Endometrium (tissue), 2 donors: ENCODE results near the gene EHD1.

Experiments
- FAIRE-seq: peaks from 2 replicates; lab custom pipeline; 2012; peaks lifted over from hg19 to GRCh38; lab: Jason Lieb, UNC
- donor health status: control.
- donor health status: control.

Gene EHD1

GRCh38 chr11:64890522-64890939 is 12.1 kb upstream of the EHD1 start:
- FAIRE-seq: no peak

GRCh38 chr11:64888729-64889511 is 10.5 kb upstream of the EHD1 start:
- FAIRE-seq: no peak

GRCh38 chr11:64888406-64888728 is 9.9 kb upstream of the EHD1 start:
- FAIRE-seq: no peak

- FAIRE-seq: no peak
Measured at GRCh38 chr11:64887757-64888405, 9.5 kb upstream of the EHD1 start.

GRCh38 chr11:64887234-64887756 is 8.9 kb upstream of the EHD1 start:
- no peak for FAIRE-seq

- no peak for FAIRE-seq
Measured at GRCh38 chr11:64885367-64886286, 7.2 kb upstream of the EHD1 start.

GRCh38 chr11:64884019-64884418 is 5.6 kb upstream of the EHD1 start:
- FAIRE-seq: no peak

- FAIRE-seq: no peak
Measured at GRCh38 chr11:64883575-64883974, 5.2 kb upstream of the EHD1 start.

GRCh38 chr11:64882243-64882642 is 3.8 kb upstream of the EHD1 start:
- no peak for FAIRE-seq

GRCh38 chr11:64881476-64881875 is 3.1 kb upstream of the EHD1 start:
- no peak for FAIRE-seq

- no peak for FAIRE-seq
Measured at GRCh38 chr11:64880240-64881001, 2.0 kb upstream of the EHD1 start.

- no peak for FAIRE-seq
Measured at GRCh38 chr11:64879244-64879900, 951 bp upstream of the EHD1 start.

GRCh38 chr11:64878223-64878493 is 263 bp downstream of the EHD1 start:
- no peak for FAIRE-seq

GRCh38 chr11:64877390-64878222 is 815 bp downstream of the EHD1 start:
- no peak for FAIRE-seq

GRCh38 chr11:64876835-64877341 is 1.5 kb downstream of the EHD1 start:
- no peak for FAIRE-seq

- no peak for FAIRE-seq
Measured at GRCh38 chr11:64876229-64876750, 2.1 kb downstream of the EHD1 start.

GRCh38 chr11:64875369-64876228 is 2.8 kb downstream of the EHD1 start:
- no peak for FAIRE-seq

- FAIRE-seq: no peak
Measured at GRCh38 chr11:64874308-64875240, 3.8 kb downstream of the EHD1 start.
